Muscle layer of colon (tissue), 2 donors: Measurements from ENCODE around the gene SESN1.
"Not testable (repeated sequence)": the region's sequence is repeated elsewhere in the genome, so short reads cannot be mapped to it uniquely, and the experiment has no call there.

Experiments used
- H3K27ac ChIP-seq: one replicate; pipeline ENCODE4 v1.7.0; 2013; ENCODE audit warnings: low read depth, mild to moderate bottlenecking, low read length, moderate library complexity
- H3K27me3 ChIP-seq, 2 donors: one replicate each; pipeline ENCODE4 v1.7.0; 2013; ENCODE audit warnings: low read length in 2 of 2, mild to moderate bottlenecking in 2 of 2; ENCODE audit not compliant: insufficient read depth in 2 of 2, control insufficient read depth in 1 of 2
- H3K36me3 ChIP-seq: one replicate; pipeline ENCODE4 v1.7.0; 2013; ENCODE audit warnings: mild to moderate bottlenecking, low read length; ENCODE audit not compliant: insufficient read depth
- H3K4me1 ChIP-seq: one replicate; pipeline ENCODE4 v1.7.0; 2013; ENCODE audit warnings: mild to moderate bottlenecking, low read length; ENCODE audit not compliant: insufficient read depth
- H3K4me3 ChIP-seq, 2 donors: one replicate each; pipeline ENCODE4 v1.7.0; 2013; ENCODE audit warnings: low read length in 2 of 2, low read depth in 1 of 2, mild to moderate bottlenecking in 1 of 2, moderate library complexity in 1 of 2
- H3K9ac ChIP-seq: one replicate; pipeline ENCODE4 v1.7.0; 2013; ENCODE audit warnings: low read length
- H3K9me3 ChIP-seq: one replicate; pipeline ENCODE4 v1.7.0; 2013; ENCODE audit warnings: mild to moderate bottlenecking, low read length
- donor health status: abdominal sarcoma.
- donor health status: Adenocarcinoma of cecum.

The SESN1 gene

GRCh38 chr6:109118337-109118736, 23.7 kb upstream of the SESN1 start:
- no peaks in the 10 kb centered on the region for H3K9me3 ChIP-seq
- no peaks in the 10 kb centered on the region for H3K27me3 ChIP-seq
- no peaks in the 10 kb centered on the region for H3K36me3 ChIP-seq
- H3K4me3 ChIP-seq, result no peak overlapping the region
- H3K27ac ChIP-seq, result no peak overlapping the region
- H3K9ac ChIP-seq, result no peak overlapping the region
- peaks cover 16% of the 10 kb centered on the region for H3K4me1 ChIP-seq

GRCh38 chr6:109117346-109118035, 22.8 kb upstream of the SESN1 start:
- no peaks in the 10 kb centered on the region for H3K27me3 ChIP-seq
- no peak overlapping the region for H3K27ac ChIP-seq
- H3K4me1 ChIP-seq, result peaks cover 16% of the 10 kb centered on the region
- no peak overlapping the region for H3K4me3 ChIP-seq
- H3K9ac ChIP-seq, result no peak overlapping the region
- no peaks in the 10 kb centered on the region for H3K36me3 ChIP-seq
- no peaks in the 10 kb centered on the region for H3K9me3 ChIP-seq

GRCh38 chr6:109112663-109113062, 18.0 kb upstream of the SESN1 start:
- not testable (repeated sequence) for H3K36me3 ChIP-seq, H3K4me1 ChIP-seq, H3K27ac ChIP-seq, H3K4me3 ChIP-seq, H3K9me3 ChIP-seq, H3K27me3 ChIP-seq, H3K9ac ChIP-seq

GRCh38 chr6:109109663-109110062, 15.0 kb upstream of the SESN1 start:
- not testable (repeated sequence) for H3K36me3 ChIP-seq, H3K9me3 ChIP-seq, H3K4me1 ChIP-seq, H3K9ac ChIP-seq, H3K4me3 ChIP-seq, H3K27ac ChIP-seq, H3K27me3 ChIP-seq

GRCh38 chr6:109105681-109106080, 11.0 kb upstream of the SESN1 start:
- no peak overlapping the region for H3K4me3 ChIP-seq
- no peaks in the 10 kb centered on the region for H3K27me3 ChIP-seq
- H3K36me3 ChIP-seq, result peaks cover 4% of the 10 kb centered on the region
- no peak overlapping the region for H3K27ac ChIP-seq
- no peaks in the 10 kb centered on the region for H3K9me3 ChIP-seq
- no peak overlapping the region for H3K9ac ChIP-seq
- no peaks in the 10 kb centered on the region for H3K4me1 ChIP-seq

- Histone ChIP-seq H3K9ac (no peak overlapping the region), H3K36me3 (peaks cover 4% of the 10 kb centered on the region), H3K9me3 (no peaks in the 10 kb centered on the region), H3K4me1 (no peaks in the 10 kb centered on the region), H3K27ac (no peak overlapping the region), H3K4me3 (no peak overlapping the region), H3K27me3 (no peaks in the 10 kb centered on the region)
Measured at GRCh38 chr6:109104512-109104911, 9.9 kb upstream of the SESN1 start.

- H3K27ac ChIP-seq, result no peak overlapping the region
- no peak overlapping the region for H3K4me3 ChIP-seq
- peaks cover 4% of the 10 kb centered on the region for H3K36me3 ChIP-seq
- no peaks in the 10 kb centered on the region for H3K27me3 ChIP-seq
- no peak overlapping the region for H3K9ac ChIP-seq
- no peaks in the 10 kb centered on the region for H3K4me1 ChIP-seq
- H3K9me3 ChIP-seq, result no peaks in the 10 kb centered on the region
Measured at GRCh38 chr6:109103942-109104341, 9.3 kb upstream of the SESN1 start.

- no peak overlapping the region for H3K9ac ChIP-seq
- peaks cover 4% of the 10 kb centered on the region for H3K36me3 ChIP-seq
- no peaks in the 10 kb centered on the region for H3K4me1 ChIP-seq
Measured at GRCh38 chr6:109102762-109103161, 8.1 kb upstream of the SESN1 start.

GRCh38 chr6:109097661-109098060, 3.0 kb upstream of the SESN1 start:
- Histone ChIP-seq H3K27ac (no peak overlapping the region), H3K36me3 (peaks cover 4% of the 10 kb centered on the region), H3K27me3 (no peaks in the 10 kb centered on the region), H3K9ac (no peak overlapping the region), H3K4me1 (peaks cover 12% of the 10 kb centered on the region), H3K9me3 (no peaks in the 10 kb centered on the region), H3K4me3 (no peak overlapping the region)

More at GRCh38 chr6:109102762-109103161, 8.1 kb upstream of the SESN1 start:
- Histone ChIP-seq H3K4me3 (no peak overlapping the region), H3K9me3 (no peaks in the 10 kb centered on the region), H3K27me3 (no peaks in the 10 kb centered on the region), H3K27ac (no peak overlapping the region)

GRCh38 chr6:109096208-109096607, 1.6 kb upstream of the SESN1 start:
- Histone ChIP-seq H3K9ac (peak overlapping the region; percentile 81), H3K4me3 (peak overlapping the region in 1 of 2 donors; percentile 99), H3K27ac (peak overlapping the region; percentile 90), H3K4me1 (peaks cover 24% of the 10 kb centered on the region), H3K9me3 (no peaks in the 10 kb centered on the region), H3K36me3 (no peaks in the 10 kb centered on the region), H3K27me3 (no peaks in the 10 kb centered on the region)

GRCh38 chr6:109095835-109096084, 1.1 kb upstream of the SESN1 start:
- no peaks in the 10 kb centered on the region for H3K36me3 ChIP-seq

GRCh38 chr6:109095036-109095834, 589 bp upstream of the SESN1 start, which contains the start of gene CEP57L1:
Gene CEP57L1 (plus strand): TSS chr6:109095507. CDS start chr6:109145222, 49,715 bp downstream.
- Histone ChIP-seq H3K9me3 (no peaks in the 10 kb centered on the region), H3K36me3 (no peaks in the 10 kb centered on the region), H3K27ac (peak within 1 kb of the TSS; percentile 90), H3K4me1 (peaks cover 31% of the 10 kb centered on the region), H3K27me3 (no peaks in the 10 kb centered on the region), H3K9ac (peak within 1 kb of the TSS; percentile 81), H3K4me3 (peak within 1 kb of the TSS; percentile 82 to 99)

More at GRCh38 chr6:109095835-109096084, 1.1 kb upstream of the SESN1 start:
- Histone ChIP-seq H3K27ac (peak overlapping the region; percentile 90), H3K4me1 (peaks cover 29% of the 10 kb centered on the region), H3K4me3 (peak overlapping the region; percentile 82 to 99), H3K27me3 (no peaks in the 10 kb centered on the region), H3K9ac (peak overlapping the region; percentile 81), H3K9me3 (no peaks in the 10 kb centered on the region)
